GM21360 (cell line): Measurements from ENCODE around the gene NR1I2.
A peak's percentile ranks its signal among the peaks of the same experiment; 100 is the strongest.

Experiments
- ATAC-seq: cut with Tn5 transposase; IDR thresholded peaks from one replicate; pipeline ENCODE4 v1.9.1; 2021; ENCODE audit warnings: mild to moderate bottlenecking, moderate library complexity; ENCODE audit not compliant: unreplicated experiment

The NR1I2 gene

DNA sequence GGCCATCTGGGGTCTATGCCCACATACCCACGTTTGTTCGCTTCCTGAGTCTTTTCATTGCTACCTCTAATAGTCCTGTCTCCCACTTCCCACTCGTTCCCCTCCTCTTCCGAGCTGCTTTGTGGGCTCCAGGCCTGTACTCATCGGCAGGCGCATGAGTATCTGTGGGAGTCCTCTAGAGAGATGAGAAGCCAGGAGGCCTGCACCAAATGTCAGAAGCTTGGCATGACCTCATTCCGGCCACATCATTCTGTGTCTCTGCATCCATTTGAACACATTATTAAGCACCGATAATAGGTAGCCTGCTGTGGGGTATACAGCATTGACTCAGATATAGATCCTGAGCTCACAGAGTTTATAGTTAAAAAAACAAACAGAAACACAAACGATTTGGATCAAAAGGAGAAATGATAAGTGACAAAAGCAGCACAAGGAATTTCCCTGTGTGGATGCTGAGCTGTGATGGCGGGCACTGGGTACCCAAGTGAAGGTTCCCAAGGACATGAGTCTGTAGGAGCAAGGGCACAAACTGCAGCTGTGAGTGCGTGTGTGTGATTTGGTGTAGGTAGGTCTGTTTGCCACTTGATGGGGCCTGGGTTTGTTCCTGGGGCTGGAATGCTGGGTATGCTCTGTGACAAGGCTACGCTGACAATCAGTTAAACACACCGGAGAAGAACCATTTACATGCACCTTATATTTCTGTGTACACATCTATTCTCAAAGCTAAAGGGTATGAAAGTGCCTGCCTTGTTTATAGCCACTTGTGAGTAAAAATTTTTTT, 35.9 kb downstream of the NR1I2 start:
- no peak for ATAC-seq

DNA sequence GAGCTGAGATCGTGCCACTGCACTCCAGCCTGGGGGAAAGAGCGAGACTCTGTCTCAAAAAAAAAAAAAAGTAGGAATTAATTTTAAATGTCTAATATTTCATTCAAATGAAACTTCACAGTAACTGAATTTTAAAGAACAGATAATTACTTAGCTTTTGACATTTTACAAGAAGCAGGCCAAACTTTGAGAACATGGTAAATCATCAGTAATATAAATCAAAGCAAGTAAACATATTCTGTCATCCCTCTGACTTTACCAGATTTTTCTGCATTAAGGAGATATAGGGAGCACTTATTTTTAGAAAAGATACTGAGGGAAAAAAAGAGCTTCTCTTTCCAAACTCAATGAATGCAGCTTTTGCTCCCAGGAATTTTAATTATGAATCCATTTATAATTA, 37.0 kb downstream of the NR1I2 start:
- no peak for ATAC-seq

DNA sequence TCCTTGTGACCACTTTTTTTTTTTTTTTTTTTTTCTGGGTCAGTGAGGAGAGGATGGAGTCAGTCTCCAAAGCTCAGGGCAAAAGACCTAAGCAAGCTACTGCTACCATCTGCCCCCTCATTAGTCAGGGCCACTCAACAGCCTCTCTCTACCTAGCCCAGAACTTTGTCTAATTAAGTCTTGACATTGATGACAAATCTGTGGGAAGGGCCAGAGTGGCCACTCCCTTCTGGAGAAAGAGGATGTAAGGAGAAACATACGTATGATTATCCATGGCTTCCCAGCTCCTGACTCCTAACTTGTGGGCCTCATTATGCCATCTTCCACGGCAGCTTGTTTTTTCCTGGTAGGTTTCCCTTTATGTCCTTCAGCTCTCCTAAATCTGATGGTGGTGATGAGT, 37.9 kb downstream of the NR1I2 start:
- ATAC-seq, result no peak

DNA sequence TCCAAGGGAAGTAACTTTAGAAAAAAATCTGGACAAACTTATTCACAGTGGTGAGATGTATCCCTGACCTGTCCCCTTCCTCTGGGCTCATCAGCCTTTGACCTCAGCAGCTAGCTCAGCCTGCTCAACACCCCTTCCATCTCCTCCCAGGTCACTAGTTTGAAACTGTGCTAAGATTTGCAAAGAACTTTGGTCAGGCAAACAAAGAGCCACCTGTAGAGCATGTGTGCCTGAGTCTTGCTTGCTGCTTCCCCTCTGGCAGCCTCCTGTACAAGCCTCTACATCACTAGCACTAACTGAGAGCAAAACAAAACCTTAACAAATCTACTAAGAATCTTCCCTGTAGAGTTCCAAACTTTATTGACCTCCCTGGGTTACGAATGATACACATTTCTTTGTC, 43.9 kb downstream of the NR1I2 start:
- no peak for ATAC-seq

DNA sequence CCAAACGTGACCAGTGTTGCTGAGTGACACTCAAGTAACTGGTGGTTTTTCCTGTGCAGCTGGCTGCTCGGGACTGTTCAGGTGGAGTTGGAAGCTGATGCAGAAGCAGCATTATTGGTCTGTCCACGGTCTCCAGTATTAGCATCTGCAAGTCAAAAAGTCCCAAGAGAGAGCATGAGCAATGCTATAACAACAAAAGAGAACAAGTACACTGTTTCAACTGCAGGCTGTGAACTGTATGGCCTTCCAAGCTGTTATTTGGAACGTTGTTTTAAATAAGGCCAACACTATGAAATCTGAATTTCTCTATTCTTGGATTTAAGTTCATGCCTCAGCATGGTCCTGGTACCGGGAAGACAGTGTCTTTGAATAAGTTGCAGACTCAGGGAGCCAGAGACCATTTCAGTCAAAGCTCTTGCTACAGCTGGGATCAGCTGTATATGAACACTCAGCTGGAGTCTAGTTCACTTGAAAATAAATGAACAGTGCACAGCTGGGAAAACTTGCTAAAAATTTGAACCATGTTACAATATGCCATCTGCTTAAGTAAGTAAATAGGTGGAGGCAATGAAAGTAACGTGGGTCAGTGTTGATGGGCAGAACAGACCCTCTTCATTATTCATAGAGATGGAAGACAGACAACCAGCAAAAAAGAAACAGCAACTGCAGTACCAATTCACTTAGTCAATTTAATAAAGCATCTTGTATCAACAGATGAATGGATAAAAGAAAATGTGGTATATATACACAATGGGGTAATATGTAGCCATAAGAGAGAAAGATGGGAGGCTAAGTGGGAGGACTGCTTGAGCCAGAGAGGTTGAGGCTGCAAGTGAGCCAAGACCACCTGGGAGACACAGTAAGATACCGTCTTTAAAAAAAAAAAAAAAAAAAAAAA, 45.1 kb downstream of the NR1I2 start:
- no peak for ATAC-seq

DNA sequence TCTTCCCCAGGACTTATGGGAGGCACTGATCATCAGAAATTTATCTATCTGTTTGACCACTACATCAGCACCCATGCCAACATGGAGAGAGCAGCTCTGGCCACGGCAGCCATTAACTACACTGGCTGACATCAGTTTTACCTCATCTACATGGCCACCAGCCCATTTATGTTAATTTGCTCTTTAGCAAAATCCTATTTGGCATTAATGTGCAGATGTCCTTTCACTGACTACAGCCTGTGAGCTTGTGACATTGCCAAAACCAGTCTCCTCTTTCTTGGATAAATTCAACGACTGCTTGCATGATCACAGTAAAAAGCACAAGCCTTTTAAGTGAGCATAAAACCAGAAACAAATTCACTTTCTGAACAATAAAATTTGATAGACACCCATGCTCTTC, 47.5 kb downstream of the NR1I2 start:
- ATAC-seq, result no peak

DNA sequence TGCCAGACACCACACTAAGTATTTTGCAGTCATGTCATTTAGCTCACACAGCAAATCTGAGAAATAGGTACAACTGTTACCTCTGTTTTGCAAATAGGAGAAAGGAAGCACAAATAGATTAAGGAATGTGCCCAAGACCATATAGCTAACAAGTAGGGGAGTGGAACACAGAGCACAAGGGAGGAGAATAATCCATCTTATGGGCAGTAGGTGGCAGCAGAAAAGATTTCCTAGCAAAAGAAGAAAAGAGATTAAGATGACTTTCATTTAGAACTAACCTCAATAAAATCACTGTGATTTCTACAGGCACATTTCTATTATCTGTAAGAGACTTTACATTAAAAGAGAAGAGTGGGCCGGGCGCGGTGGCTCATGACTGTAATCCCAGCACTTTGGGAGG, 49.1 kb downstream of the NR1I2 start:
- ATAC-seq, result no peak

DNA sequence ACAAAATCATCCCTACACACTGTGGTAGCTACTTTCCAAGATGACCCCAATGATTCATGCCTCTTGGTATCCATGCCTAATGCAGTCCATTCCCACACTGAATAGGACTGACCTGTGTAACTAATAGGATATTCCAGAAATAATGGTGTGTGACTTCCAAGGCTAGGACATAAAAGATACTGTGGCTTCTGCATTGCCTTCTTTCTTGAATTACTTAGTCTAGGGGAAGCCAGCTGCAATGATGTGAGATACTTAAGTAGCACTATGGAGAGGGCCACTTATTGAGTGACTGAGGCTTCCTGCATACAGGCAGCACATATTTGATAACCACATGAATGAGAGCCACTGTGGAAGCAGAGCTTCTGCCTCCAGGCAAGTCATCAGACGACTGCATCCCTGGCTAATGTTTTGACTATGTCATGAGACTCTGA, 50.1 kb downstream of the NR1I2 start:
- no peak for ATAC-seq

DNA sequence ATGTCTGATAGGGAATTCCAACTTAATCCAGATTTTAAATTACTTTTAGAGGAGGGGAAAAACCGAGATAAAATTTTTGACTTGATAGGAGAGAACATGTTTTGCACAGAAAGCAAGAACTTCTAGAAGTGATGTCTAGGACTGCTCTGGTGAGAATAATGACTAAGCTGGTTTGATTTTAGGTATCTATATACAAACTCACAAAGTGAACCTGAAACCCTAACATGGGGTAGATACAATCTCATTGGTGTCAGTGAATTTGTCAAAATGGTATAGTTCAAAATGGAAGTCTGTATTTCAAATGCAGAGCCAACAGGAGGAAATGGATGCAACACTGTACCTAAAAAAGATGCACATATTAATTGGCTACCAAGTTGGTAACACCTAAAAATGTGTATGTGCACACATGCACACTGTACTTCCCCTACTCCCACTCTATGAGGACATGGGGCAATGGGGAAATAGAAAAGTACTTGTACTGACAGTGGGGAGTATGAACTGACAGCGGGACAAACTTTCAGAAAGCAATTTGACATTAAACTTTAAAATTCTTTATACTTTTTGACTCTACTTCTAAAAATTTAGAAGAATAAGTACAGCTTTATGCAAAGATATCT, 53.0 kb downstream of the NR1I2 start:
- ATAC-seq, result peak; percentile 53

DNA sequence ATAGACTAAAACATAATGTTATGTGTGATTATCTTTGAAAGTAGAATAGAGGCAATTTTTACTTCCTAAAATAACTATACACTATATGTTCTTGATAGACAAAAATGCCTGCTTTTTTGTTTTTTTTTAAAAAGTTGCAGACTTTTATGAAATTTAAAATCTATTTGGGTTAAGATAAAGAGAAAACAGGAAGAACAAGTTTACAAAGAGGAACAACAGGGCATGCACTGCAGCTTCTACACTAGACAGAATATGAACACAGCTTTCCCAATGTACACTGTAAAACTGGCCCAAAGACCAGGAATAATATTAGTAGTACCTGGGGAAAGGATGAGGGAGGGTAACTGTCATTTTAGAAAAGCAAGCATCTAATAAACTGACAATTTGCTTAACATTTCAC, 53.7 kb downstream of the NR1I2 start:
- ATAC-seq, result no peak

DNA sequence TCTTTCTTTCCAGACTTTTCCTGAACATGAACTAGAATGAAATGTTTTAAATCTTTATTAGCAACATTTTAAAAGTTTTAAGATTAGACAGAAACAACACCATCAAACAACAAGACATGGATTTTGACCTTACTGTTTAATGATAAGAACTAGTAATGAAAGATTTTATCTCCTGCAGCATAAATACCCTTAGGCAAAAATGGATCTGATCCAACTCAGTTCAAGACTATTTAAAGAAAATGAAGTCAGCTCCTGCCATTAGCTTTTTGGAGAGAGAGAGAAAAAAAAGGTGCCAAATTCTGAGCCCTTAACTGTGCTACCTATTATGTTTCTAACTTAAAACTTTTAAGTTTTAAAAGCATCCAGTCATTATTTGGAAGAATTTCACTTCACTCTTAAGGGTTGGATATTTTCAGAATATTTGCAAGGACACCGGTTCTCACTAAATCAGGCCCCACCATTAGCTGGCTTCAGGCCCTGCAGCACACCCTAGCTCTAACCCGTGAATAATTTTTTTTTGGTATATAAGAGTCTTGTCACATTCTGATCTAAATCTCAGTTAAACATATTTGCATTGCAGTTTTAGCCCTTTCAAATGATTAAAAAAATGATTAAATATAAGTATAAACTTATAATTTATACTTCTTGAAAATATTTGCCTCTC, 60.0 kb downstream of the NR1I2 start:
- ATAC-seq, result no peak

DNA sequence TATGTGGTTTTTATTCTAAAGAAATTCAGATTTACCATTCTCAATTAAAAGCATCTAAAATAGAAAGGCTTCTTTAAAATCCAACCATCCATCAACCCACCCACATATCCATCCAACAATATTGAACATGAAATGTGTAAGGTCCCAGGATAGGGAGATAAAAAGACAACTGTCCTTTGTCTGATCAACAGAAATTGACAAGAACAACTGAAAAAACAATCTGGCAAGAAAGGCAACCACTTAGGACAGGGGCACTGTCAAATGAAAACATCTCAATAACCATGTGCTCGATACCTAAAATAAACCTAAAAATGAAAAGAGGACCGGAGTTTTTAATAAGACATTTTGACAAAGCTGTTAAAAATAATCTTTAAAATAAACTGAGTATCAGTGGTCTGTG, 67.2 kb downstream of the NR1I2 start:
- ATAC-seq, result no peak

DNA sequence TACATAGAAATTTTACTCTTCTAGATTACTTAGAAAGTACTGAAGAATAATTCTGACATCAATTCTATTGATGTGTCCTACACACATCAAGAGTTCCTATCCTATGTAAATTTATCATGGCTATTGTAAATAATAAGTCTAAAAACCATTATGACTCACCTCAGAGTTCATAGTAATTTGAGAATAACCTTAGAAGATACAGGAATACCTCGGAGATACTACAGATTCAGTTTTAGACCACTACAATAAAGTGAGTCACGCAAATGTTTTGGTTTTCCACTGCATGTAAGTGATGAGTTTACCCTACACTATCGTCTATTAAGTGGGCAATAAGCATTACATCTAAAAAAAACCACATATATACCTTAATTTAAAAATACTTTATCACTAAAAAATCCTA, 74.8 kb downstream of the NR1I2 start:
- ATAC-seq, result no peak

DNA sequence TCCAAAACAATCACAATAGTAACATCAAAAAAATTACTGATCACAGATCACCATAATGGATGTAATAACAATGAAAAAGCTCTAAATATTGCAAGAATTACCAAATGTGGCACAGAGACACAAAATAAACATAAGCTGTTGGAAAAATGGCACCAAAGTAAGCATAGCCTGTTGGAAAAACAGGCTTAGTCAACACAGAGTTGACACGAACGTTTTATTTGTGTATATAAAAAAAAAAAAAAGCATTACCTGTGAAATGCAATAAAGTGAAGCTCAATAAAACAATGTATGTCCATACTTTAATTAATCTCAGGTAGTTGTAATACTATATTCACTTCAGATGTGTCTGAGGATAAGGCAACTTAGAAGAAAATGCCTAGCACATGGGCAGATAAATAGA, 77.1 kb downstream of the NR1I2 start:
- no peak for ATAC-seq

DNA sequence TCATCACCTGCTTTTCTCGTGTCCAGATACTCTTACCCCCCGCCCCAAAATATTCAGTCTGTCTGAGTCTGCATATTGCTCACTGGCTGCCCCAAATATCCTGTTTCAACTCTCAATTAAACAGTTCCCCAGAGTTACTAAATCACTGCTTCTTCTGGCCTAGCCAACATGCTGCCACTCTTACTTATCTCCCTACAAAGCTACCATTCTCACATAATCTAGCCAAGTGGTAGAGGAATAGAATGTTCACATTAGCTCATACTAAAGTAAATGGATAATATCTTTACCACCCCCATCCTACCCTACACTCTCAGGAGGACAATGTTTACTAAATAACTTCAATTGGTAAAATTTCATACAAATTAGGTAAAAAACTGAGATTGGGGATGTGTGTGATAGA, 77.8 kb downstream of the NR1I2 start:
- ATAC-seq, result no peak

DNA sequence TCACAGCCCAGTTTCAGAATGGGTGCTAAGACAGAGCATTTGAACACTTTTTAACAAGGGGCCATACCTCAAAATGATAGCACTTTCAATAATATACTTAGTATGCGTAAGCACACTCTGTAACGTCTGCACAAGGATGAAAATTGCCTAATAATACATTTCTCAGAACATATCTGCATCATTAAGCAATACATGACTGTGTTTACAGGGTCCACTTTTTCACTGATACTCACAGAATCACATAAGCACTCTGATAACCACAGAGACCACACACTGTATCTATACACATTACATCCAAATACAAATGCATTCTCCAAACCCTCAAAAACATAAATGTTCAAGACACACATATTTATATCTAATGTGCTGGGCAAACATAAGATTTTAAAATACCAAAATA, 79.8 kb downstream of the NR1I2 start:
- ATAC-seq, result no peak

DNA sequence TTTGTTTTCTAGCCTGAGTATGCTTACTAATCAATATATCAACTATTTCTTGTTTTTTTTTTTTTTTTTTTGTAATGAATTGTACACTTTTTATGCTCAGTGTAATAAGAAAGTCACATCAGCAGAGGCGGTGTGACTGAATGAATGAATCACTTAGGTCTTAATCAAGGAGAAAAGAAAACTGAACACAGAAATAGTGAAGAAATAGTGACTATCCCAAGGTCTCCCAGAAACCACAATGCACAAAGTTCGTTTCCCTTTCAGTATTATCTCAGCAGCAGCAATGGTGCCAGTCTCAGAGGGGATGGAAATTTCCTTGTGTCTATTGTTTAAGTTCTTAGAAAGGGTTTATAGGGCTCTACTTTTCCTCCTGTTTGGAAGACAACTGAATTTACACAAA, 80.7 kb downstream of the NR1I2 start:
- no peak for ATAC-seq

DNA sequence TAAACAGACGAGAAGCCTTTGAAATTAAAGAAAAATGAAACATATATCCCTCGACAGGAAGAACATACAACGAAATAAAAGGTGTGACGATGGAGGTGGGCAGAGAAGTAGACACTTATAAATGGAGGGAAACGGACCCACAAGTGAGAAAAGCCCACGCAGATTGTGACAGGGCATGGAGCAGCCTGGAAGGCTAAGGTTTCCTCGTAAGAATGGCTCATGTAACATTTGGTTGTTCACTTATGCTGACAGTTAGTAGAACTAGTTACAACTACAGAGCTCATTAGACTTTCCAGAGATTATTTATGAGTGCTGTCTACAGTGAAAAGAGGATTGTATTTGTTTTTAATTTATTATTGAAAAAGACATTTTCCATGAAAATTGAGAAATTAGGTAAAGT, 82.6 kb downstream of the NR1I2 start:
- ATAC-seq, result no peak
